SK-N-SH treated with all-trans-retinoic acid at 6 μM for 48 hours (cell line): ENCODE measurements around the gene PPRC1.
A peak's percentile ranks its signal among the peaks of the same experiment; 100 is the strongest.

ENCODE experiments used
- ATAC-seq: fragments of 200-7000 bp; cut with Tn5 transposase; 3 replicates; pipeline ENCODE4 v1.9.1; 2020; ENCODE audit warnings: mild to moderate bottlenecking, moderate library complexity
- ARNTL ChIP-seq: fragments of 450-650 bp; formaldehyde crosslinking; IDR thresholded peaks from 2 replicates; pipeline ENCODE4 v1.5.0; 2020; ENCODE audit warnings: low read depth, mild to moderate bottlenecking, moderate library complexity, borderline replicate concordance
- BACH2 ChIP-seq: fragments of 250-450 bp; sonication (Bioruptor Pico); IDR thresholded peaks from 2 replicates; pipeline ENCODE4 v1.9.0; 2021; ENCODE audit warnings: mild to moderate bottlenecking, borderline replicate concordance
- CSDC2 ChIP-seq: fragments of 250-450 bp; sonication (Bioruptor Pico); IDR thresholded peaks from 2 replicates; pipeline ENCODE4 v1.5.0; 2020; ENCODE audit warnings: mild to moderate bottlenecking, moderate library complexity
- ESRRG ChIP-seq: fragments of 250-450 bp; sonication (Bioruptor Pico); IDR thresholded peaks from 2 replicates; pipeline ENCODE4 v1.6.1; 2021; ENCODE audit warnings: mild to moderate bottlenecking
- GLIS3 ChIP-seq: fragments of 250-450 bp; sonication (Bioruptor Pico); IDR thresholded peaks from 2 replicates; pipeline ENCODE4 v1.5.0; 2020; ENCODE audit warnings: mild to moderate bottlenecking, moderate library complexity
- ISL1 ChIP-seq: fragments of 250-450 bp; sonication (Bioruptor Pico); IDR thresholded peaks from 2 replicates; pipeline ENCODE4 v2.1.2; 2022; ENCODE audit warnings: mild to moderate bottlenecking, moderate library complexity
- OSR1 ChIP-seq: fragments of 250-450 bp; sonication (Bioruptor Pico); IDR thresholded peaks from 2 replicates; pipeline ENCODE4 v1.8.0; 2022; ENCODE audit warnings: moderate library complexity, mild to moderate bottlenecking, inconsistent platforms
- RARB ChIP-seq: fragments of 250-450 bp; sonication (Bioruptor Pico); IDR thresholded peaks from 2 replicates; pipeline ENCODE4 v1.8.0; 2021; ENCODE audit warnings: mild to moderate bottlenecking, moderate library complexity
- SNAI2 ChIP-seq: fragments of 250-450 bp; sonication (Bioruptor Pico); IDR thresholded peaks from 2 replicates; pipeline ENCODE4 v1.5.0; 2020; ENCODE audit warnings: mild to moderate bottlenecking, moderate library complexity
- TCF4 ChIP-seq: fragments of 250-450 bp; sonication (Bioruptor Pico); IDR thresholded peaks from 2 replicates; pipeline ENCODE4 v1.8.0; 2021; ENCODE audit warnings: mild to moderate bottlenecking, moderate library complexity, borderline replicate concordance
- TOX ChIP-seq: fragments of 250-450 bp; sonication (Bioruptor Pico); IDR thresholded peaks from 2 replicates; pipeline ENCODE4 v1.8.0; 2021; ENCODE audit warnings: mild to moderate bottlenecking, moderate library complexity, borderline replicate concordance
- ZC3H10 ChIP-seq: fragments of 250-450 bp; sonication (Bioruptor Pico); IDR thresholded peaks from 2 replicates; pipeline ENCODE4 v1.5.1; 2021; ENCODE audit warnings: mild to moderate bottlenecking, moderate library complexity
- ZFP3 ChIP-seq: fragments of 250-450 bp; sonication (Bioruptor Pico); IDR thresholded peaks from 2 replicates; pipeline ENCODE4 v1.5.0; 2020; ENCODE audit warnings: mild to moderate bottlenecking, moderate library complexity
- ZFP30 ChIP-seq: fragments of 450-650 bp; formaldehyde crosslinking; IDR thresholded peaks from 2 replicates; pipeline ENCODE4 v1.5.0; 2022; ENCODE audit warnings: mild to moderate bottlenecking, moderate library complexity
- ZNF565 ChIP-seq: fragments of 450-650 bp; formaldehyde crosslinking; conservative IDR thresholded peaks from 2 replicates; pipeline ENCODE4 v1.5.0; 2020; ENCODE audit warnings: low read depth, mild to moderate bottlenecking, moderate library complexity
- ZNF70 ChIP-seq: fragments of 450-650 bp; formaldehyde crosslinking; IDR thresholded peaks from 2 replicates; pipeline ENCODE4 v1.5.0; 2020; ENCODE audit warnings: mild to moderate bottlenecking, moderate library complexity
- ZNF8 ChIP-seq: fragments of 450-650 bp; formaldehyde crosslinking; IDR thresholded peaks from 2 replicates; pipeline ENCODE4 v1.5.0; 2020; ENCODE audit warnings: mild to moderate bottlenecking, moderate library complexity
- TF ChIP-seq, protein P1 (sequence below): fragments of 250-450 bp; sonication (Bioruptor Pico); IDR thresholded peaks from 2 replicates; pipeline ENCODE4 v1.5.1; 2021; ENCODE audit warnings: mild to moderate bottlenecking, moderate library complexity
- TF ChIP-seq, protein P2 (sequence below): fragments of 250-450 bp; sonication (Bioruptor Pico); IDR thresholded peaks from 2 replicates; pipeline ENCODE4 v1.5.1; 2020; ENCODE audit warnings: low read depth, mild to moderate bottlenecking, moderate library complexity
- TF ChIP-seq, protein P3 (sequence below): fragments of 250-450 bp; sonication (Bioruptor Pico); IDR thresholded peaks from 2 replicates; pipeline ENCODE4 v1.8.0; 2020; ENCODE audit warnings: mild to moderate bottlenecking, moderate library complexity, borderline replicate concordance
- TF ChIP-seq, protein P4 (sequence below): fragments of 250-450 bp; sonication (Bioruptor Pico); IDR thresholded peaks from 2 replicates; pipeline ENCODE4 v1.5.0; 2020; ENCODE audit warnings: mild to moderate bottlenecking, moderate library complexity

PPRC1 gene

DNA sequence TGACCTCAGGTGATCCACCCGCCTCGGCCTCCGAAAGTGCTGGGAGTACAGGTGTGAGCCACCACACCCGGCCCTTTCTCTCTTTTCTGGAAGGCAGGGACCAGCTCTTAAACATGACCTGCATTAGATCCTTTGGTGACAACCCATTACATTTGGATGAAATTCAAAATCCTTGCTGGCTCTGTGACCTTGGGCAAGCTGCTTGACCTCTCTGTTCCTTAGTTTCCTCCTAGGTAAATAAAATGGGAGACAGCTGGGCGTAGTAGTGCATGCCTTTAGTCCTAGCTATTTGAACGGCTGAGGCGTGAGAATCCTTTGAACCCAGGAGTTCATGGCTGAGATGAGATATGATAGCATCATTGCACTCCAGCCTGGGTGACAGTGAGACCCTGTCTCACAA lies 36.4 kb upstream of the PPRC1 start:
- no peak for ATAC-seq
- no peak for TF ChIP-seq ZC3H10 (CRISPR knock-in tag)
- TF ChIP-seq ZNF8 (CRISPR knock-in tag) = no peak
- TF ChIP-seq BACH2 (CRISPR knock-in tag) = no peak
- no peak for TF ChIP-seq ZFP30 (CRISPR knock-in tag)
- TF ChIP-seq ZNF565 (CRISPR knock-in tag) = no peak
- no peak for TF ChIP-seq ESRRG (CRISPR knock-in tag)
- no peak for TF ChIP-seq RARB (CRISPR knock-in tag)
- TF ChIP-seq, protein P1, sequence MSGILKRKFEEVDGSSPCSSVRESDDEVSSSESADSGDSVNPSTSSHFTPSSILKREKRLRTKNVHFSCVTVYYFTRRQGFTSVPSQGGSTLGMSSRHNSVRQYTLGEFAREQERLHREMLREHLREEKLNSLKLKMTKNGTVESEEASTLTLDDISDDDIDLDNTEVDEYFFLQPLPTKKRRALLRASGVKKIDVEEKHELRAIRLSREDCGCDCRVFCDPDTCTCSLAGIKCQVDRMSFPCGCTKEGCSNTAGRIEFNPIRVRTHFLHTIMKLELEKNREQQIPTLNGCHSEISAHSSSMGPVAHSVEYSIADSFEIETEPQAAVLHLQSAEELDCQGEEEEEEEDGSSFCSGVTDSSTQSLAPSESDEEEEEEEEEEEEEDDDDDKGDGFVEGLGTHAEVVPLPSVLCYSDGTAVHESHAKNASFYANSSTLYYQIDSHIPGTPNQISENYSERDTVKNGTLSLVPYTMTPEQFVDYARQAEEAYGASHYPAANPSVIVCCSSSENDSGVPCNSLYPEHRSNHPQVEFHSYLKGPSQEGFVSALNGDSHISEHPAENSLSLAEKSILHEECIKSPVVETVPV (CRISPR knock-in tag) = no peak
- TF ChIP-seq, protein P2, sequence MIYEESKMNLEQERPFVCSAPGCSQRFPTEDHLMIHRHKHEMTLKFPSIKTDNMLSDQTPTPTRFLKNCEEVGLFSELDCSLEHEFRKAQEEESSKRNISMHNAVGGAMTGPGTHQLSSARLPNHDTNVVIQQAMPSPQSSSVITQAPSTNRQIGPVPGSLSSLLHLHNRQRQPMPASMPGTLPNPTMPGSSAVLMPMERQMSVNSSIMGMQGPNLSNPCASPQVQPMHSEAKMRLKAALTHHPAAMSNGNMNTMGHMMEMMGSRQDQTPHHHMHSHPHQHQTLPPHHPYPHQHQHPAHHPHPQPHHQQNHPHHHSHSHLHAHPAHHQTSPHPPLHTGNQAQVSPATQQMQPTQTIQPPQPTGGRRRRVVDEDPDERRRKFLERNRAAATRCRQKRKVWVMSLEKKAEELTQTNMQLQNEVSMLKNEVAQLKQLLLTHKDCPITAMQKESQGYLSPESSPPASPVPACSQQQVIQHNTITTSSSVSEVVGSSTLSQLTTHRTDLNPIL (CRISPR knock-in tag) = no peak
- TF ChIP-seq ISL1 (CRISPR knock-in tag) = no peak
- no peak for TF ChIP-seq ZNF70
- TF ChIP-seq ARNTL (CRISPR knock-in tag) = no peak
- TF ChIP-seq, protein P3, sequence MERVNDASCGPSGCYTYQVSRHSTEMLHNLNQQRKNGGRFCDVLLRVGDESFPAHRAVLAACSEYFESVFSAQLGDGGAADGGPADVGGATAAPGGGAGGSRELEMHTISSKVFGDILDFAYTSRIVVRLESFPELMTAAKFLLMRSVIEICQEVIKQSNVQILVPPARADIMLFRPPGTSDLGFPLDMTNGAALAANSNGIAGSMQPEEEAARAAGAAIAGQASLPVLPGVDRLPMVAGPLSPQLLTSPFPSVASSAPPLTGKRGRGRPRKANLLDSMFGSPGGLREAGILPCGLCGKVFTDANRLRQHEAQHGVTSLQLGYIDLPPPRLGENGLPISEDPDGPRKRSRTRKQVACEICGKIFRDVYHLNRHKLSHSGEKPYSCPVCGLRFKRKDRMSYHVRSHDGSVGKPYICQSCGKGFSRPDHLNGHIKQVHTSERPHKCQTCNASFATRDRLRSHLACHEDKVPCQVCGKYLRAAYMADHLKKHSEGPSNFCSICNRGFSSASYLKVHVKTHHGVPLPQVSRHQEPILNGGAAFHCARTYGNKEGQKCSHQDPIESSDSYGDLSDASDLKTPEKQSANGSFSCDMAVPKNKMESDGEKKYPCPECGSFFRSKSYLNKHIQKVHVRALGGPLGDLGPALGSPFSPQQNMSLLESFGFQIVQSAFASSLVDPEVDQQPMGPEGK (CRISPR knock-in tag) = no peak
- TF ChIP-seq, protein P4, sequence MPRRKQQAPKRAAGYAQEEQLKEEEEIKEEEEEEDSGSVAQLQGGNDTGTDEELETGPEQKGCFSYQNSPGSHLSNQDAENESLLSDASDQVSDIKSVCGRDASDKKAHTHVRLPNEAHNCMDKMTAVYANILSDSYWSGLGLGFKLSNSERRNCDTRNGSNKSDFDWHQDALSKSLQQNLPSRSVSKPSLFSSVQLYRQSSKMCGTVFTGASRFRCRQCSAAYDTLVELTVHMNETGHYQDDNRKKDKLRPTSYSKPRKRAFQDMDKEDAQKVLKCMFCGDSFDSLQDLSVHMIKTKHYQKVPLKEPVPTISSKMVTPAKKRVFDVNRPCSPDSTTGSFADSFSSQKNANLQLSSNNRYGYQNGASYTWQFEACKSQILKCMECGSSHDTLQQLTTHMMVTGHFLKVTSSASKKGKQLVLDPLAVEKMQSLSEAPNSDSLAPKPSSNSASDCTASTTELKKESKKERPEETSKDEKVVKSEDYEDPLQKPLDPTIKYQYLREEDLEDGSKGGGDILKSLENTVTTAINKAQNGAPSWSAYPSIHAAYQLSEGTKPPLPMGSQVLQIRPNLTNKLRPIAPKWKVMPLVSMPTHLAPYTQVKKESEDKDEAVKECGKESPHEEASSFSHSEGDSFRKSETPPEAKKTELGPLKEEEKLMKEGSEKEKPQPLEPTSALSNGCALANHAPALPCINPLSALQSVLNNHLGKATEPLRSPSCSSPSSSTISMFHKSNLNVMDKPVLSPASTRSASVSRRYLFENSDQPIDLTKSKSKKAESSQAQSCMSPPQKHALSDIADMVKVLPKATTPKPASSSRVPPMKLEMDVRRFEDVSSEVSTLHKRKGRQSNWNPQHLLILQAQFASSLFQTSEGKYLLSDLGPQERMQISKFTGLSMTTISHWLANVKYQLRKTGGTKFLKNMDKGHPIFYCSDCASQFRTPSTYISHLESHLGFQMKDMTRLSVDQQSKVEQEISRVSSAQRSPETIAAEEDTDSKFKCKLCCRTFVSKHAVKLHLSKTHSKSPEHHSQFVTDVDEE (CRISPR knock-in tag) = no peak
- TF ChIP-seq CSDC2 (CRISPR knock-in tag) = no peak
- no peak for TF ChIP-seq SNAI2 (CRISPR knock-in tag)
- TF ChIP-seq TOX (CRISPR knock-in tag) = no peak
- TF ChIP-seq OSR1 (CRISPR knock-in tag) = no peak
- TF ChIP-seq GLIS3 (CRISPR knock-in tag) = no peak
- no peak for TF ChIP-seq TCF4 (CRISPR knock-in tag)

DNA sequence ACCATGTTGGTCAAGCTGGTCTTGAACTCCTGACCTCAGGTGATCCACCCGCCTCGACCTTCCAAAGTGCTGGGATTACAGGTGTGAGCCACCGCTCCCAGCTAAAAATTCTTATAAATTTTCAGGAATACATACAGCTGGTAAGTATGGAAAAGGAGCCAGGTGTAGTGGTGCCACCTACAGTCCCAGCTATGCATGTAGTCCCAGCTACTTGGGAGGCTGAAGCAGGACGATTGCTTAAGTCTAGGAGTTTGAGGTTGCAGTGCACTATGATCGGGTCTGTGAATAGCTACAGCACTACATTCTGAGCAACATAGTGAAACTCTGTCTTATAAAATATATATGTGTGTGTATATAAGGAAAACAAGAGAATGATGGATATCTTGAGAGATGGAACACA lies 31.7 kb upstream of the PPRC1 start:
- TF ChIP-seq RARB (CRISPR knock-in tag) (no peak), ZC3H10 (CRISPR knock-in tag) (no peak), BACH2 (CRISPR knock-in tag) (no peak), OSR1 (CRISPR knock-in tag) (no peak), TOX (CRISPR knock-in tag) (no peak), GLIS3 (CRISPR knock-in tag) (no peak), ZNF70 (no peak), TCF4 (CRISPR knock-in tag) (no peak), CSDC2 (CRISPR knock-in tag) (no peak), ZFP3 (no peak), ZFP30 (CRISPR knock-in tag) (no peak), ISL1 (CRISPR knock-in tag) (no peak), ARNTL (CRISPR knock-in tag) (no peak), ZNF565 (CRISPR knock-in tag) (no peak), SNAI2 (CRISPR knock-in tag) (no peak), ZNF8 (CRISPR knock-in tag) (no peak), ESRRG (CRISPR knock-in tag) (no peak)
- TF ChIP-seq, protein P2 (CRISPR knock-in tag) = no peak
- TF ChIP-seq, protein P1 (CRISPR knock-in tag) = no peak
- TF ChIP-seq, protein P4 (CRISPR knock-in tag) = no peak
- TF ChIP-seq, all 23 proteins: peak for 0
- peak; percentile 30; the same call in 2 of the 3 replicates for ATAC-seq
